K562 (cell line): ENCODE results near the gene BLCAP. TPM values are rescaled to one million over a fixed set of nuclear protein-coding genes. Genes with fewer than 3 reads are reported as not detected.

ENCODE experiments used
- ATF7 ChIP-seq: fragments of 450-650 bp; IDR thresholded peaks from 2 replicates; pipeline ENCODE4 v1.7.1; 2014; ENCODE audit warnings: mild to moderate bottlenecking, moderate library complexity
- CLOCK ChIP-seq: fragments of 250-450 bp; sonication (Bioruptor Pico); IDR thresholded peaks from 2 replicates; pipeline ENCODE4 v1.4.0; 2020; ENCODE audit warnings: mild to moderate bottlenecking, moderate library complexity, borderline replicate concordance
- E2F5 ChIP-seq: sonication (generic); formaldehyde crosslinking; IDR thresholded peaks from 2 replicates; pipeline ENCODE4 v1.8.0; 2022; ENCODE audit warnings: mild to moderate bottlenecking, missing genetic modification reagents
- KLF16 ChIP-seq: IDR thresholded peaks from 2 replicates; pipeline ENCODE4 v1.6.1; 2016; ENCODE audit warnings: antibody characterized with exemption
- MEF2D ChIP-seq: conservative IDR thresholded peaks from 2 replicates; pipeline ENCODE4 v1.6.1; 2016; ENCODE audit warnings: low read depth, missing genetic modification characterization, missing compliant biosample characterization
- MXD1 ChIP-seq: fragments of 250-450 bp; sonication (Bioruptor Pico); IDR thresholded peaks from 2 replicates; pipeline ENCODE4 v1.8.0; 2021; ENCODE audit warnings: borderline replicate concordance, mild to moderate bottlenecking, moderate library complexity; ENCODE audit not compliant: poor library complexity, severe bottlenecking
- PHB2 ChIP-seq: fragments of 450-650 bp; IDR thresholded peaks from 2 replicates; pipeline ENCODE4 v1.6.1; 2017; ENCODE audit warnings: low read depth
- RBM34 ChIP-seq: fragments of 200-400 bp; formaldehyde crosslinking; IDR thresholded peaks from 2 replicates; pipeline ENCODE4 v1.6.1; 2018; ENCODE audit warnings: low read length, borderline replicate concordance; ENCODE audit not compliant: insufficient read depth
- RCOR1 ChIP-seq, 2 experiments: IDR thresholded peaks; 2 replicates each; pipeline ENCODE4 v1.6.1; 2012; ENCODE audit warnings: low read depth in 2 of 2, low read length in 2 of 2, borderline replicate concordance in 1 of 2, improper control_type of control experiment in 1 of 2
- TAL1 ChIP-seq: fragments of 450-650 bp; IDR thresholded peaks from 2 replicates; pipeline ENCODE4 v1.6.1; 2016; ENCODE audit warnings: mild to moderate bottlenecking
- ZEB2 ChIP-seq: fragments of 450-650 bp; IDR thresholded peaks from 2 replicates; pipeline ENCODE4 v1.6.1; 2016
- ZNF184 ChIP-seq: sonication (generic); formaldehyde crosslinking; IDR thresholded peaks from 2 replicates; pipeline ENCODE4 v1.5.0; 2020; ENCODE audit warnings: missing genetic modification reagents
- ZNF395 ChIP-seq: fragments of 200-800 bp; sonication (Bioruptor generic); IDR thresholded peaks from 2 replicates; pipeline ENCODE4 v1.6.1; 2017; ENCODE audit warnings: missing genetic modification characterization, missing compliant biosample characterization
- ZNF584 ChIP-seq: fragments of 200-800 bp; sonication (Bioruptor generic); IDR thresholded peaks from 2 replicates; pipeline ENCODE4 v1.6.1; 2016; ENCODE audit warnings: low read depth, mild to moderate bottlenecking, missing genetic modification characterization, missing compliant biosample characterization
- ZNF79 ChIP-seq: fragments of 250-450 bp; sonication (Bioruptor Pico); IDR thresholded peaks from 2 replicates; pipeline ENCODE4 v1.4.0; 2020; ENCODE audit warnings: low read depth, mild to moderate bottlenecking, moderate library complexity
- polyA plus RNA-seq, 8 experiments: library from polyadenylated mRNA; depleted of rRNA in 4 of 8; stranded (reverse) in 5 of 8; unstranded in 3 of 8; fragments of >200 nt; fragmentation: Nextera tagmentation in 2 of 8; fragmentation: Illumina TruSeq in 1 of 8; extraction: Ambion mirVana in 2 of 8; extraction: Trizol in 1 of 8; gene quantifications; 2 replicates each; pipeline versions ENCODE4 v1.2.1 to v1.2.3, GENCODE V29; 2011 to 2014; ENCODE audit warnings: inconsistent platforms in 1 of 8, missing spikeins in 1 of 8
- total RNA-seq, 7 experiments: library from RNA; depleted of rRNA in 6 of 7; stranded (reverse); fragments of >200 nt in 6 of 7; fragmentation: Illumina TruSeq in 2 of 7; extraction: Trizol in 2 of 7; gene quantifications; 2 replicates each; pipeline versions ENCODE4 v1.2.1 to v1.2.3, GENCODE V29; 2011 to 2021; ENCODE audit warnings: low replicate concordance in 1 of 7
- TF ChIP-seq, protein P1 (sequence below), 2 experiments: fragments of 150-350 bp in 1 of 2; IDR thresholded peaks; 2 replicates each; pipeline ENCODE4 v1.6.1; 2012 to 2016; ENCODE audit warnings: low read depth in 2 of 2, low read length in 2 of 2, mild to moderate bottlenecking in 1 of 2, moderate library complexity in 1 of 2
- TF ChIP-seq, protein P2 (sequence below): IDR thresholded peaks from 2 replicates; pipeline ENCODE4 v1.6.1; 2012; ENCODE audit warnings: low read depth, low read length, improper control_type of control experiment, borderline replicate concordance

BLCAP gene
- total and polyA plus RNA-seq, 9 of the 15 experiments (the other 6 are each of a cell fraction or from before 2014, with no cell fraction given), result 16.9 to 41.5 (median 27.6) TPM

GRCh38 chr20:37526238-37526838 is 1.3 kb downstream of the BLCAP start (continued):
- TF ChIP-seq ZNF395 (CRISPR knock-in tag) (no peak), MEF2D (no peak), MXD1 (CRISPR knock-in tag) (no peak), ZNF184 (CRISPR knock-in tag) (no peak), ZEB2 (no peak), ATF7 (no peak), RCOR1 (IDR thresholded peaks at IDR 0.05; ENCODE audit: borderline replicate concordance in 1 of 2, low read depth in 2 of 2, low read length in 2 of 2) (peak; percentile 87 to 93), ZNF79 (no peak), ZNF584 (CRISPR knock-in tag) (peak; percentile 86; the same call in 1 of the 2 replicates), PHB2 (no peak), CLOCK (CRISPR knock-in tag) (no peak), TAL1 (peak; percentile 93), KLF16 (peak; percentile 39; the same call in 1 of the 2 replicates), RBM34 (no peak), E2F5 (CRISPR knock-in tag) (no peak)
- TF ChIP-seq, protein P1, sequence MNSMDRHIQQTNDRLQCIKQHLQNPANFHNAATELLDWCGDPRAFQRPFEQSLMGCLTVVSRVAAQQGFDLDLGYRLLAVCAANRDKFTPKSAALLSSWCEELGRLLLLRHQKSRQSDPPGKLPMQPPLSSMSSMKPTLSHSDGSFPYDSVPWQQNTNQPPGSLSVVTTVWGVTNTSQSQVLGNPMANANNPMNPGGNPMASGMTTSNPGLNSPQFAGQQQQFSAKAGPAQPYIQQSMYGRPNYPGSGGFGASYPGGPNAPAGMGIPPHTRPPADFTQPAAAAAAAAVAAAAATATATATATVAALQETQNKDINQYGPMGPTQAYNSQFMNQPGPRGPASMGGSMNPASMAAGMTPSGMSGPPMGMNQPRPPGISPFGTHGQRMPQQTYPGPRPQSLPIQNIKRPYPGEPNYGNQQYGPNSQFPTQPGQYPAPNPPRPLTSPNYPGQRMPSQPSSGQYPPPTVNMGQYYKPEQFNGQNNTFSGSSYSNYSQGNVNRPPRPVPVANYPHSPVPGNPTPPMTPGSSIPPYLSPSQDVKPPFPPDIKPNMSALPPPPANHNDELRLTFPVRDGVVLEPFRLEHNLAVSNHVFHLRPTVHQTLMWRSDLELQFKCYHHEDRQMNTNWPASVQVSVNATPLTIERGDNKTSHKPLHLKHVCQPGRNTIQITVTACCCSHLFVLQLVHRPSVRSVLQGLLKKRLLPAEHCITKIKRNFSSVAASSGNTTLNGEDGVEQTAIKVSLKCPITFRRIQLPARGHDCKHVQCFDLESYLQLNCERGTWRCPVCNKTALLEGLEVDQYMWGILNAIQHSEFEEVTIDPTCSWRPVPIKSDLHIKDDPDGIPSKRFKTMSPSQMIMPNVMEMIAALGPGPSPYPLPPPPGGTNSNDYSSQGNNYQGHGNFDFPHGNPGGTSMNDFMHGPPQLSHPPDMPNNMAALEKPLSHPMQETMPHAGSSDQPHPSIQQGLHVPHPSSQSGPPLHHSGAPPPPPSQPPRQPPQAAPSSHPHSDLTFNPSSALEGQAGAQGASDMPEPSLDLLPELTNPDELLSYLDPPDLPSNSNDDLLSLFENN (IDR thresholded peaks at IDR 0.05; ENCODE audit: low read depth in 2 of 2, low read length in 2 of 2), result no peak
- TF ChIP-seq, protein P2, sequence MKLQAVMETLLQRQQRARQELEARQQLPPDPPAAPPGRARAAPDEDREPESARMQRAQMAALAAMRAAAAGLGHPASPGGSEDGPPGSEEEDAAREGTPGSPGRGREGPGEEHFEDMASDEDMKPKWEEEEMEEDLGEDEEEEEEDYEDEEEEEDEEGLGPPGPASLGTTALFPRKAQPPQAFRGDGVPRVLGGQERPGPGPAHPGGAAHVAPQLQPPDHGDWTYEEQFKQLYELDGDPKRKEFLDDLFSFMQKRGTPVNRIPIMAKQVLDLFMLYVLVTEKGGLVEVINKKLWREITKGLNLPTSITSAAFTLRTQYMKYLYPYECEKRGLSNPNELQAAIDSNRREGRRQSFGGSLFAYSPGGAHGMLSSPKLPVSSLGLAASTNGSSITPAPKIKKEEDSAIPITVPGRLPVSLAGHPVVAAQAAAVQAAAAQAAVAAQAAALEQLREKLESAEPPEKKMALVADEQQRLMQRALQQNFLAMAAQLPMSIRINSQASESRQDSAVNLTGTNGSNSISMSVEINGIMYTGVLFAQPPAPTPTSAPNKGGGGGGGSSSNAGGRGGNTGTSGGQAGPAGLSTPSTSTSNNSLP, result no peak; the same call in 1 of the 2 replicates
